Sigmoid colon (tissue), 7 donors: Measurements from ENCODE around the gene ARSB. TPM values are rescaled to one million over a fixed set of nuclear protein-coding genes. Genes with fewer than 3 reads are reported as not detected.

ENCODE experiments used
- DNase-seq: peaks from one replicate; pipeline ENCODE4 v3.0.0-alpha.2; 2019
- H3K27ac ChIP-seq, 4 donors: fragments of 200-600 bp; sonication (generic); one replicate each; pipeline ENCODE4 v1.5.1; 2016 to 2019; ENCODE audit warnings: mild to moderate bottlenecking in 1 of 4
- H3K27me3 ChIP-seq, 3 donors: fragments of 200-600 bp; sonication (generic); one replicate each; pipeline ENCODE4 v1.5.1; 2019; ENCODE audit warnings: mild to moderate bottlenecking in 1 of 3
- H3K36me3 ChIP-seq, 4 donors: fragments of 200-600 bp; sonication (generic); one replicate each; pipeline ENCODE4 v1.5.1; 2016 to 2019
- H3K4me1 ChIP-seq, 4 donors: fragments of 200-600 bp; sonication (generic); one replicate each; pipeline ENCODE4 v1.5.1; 2017 to 2019
- H3K4me3 ChIP-seq, 4 donors: fragments of 200-600 bp; sonication (generic); one replicate each; pipeline ENCODE4 v1.5.1; 2017 to 2019; ENCODE audit warnings: mild to moderate bottlenecking in 2 of 4, moderate library complexity in 1 of 4
- H3K9me3 ChIP-seq, 4 donors: fragments of 200-600 bp in 3 of 4; sonication (generic) in 3 of 4; one replicate each; pipeline versions ENCODE4 v1.5.1 to v1.6.1; 2013 to 2019
- EP300 ChIP-seq, 4 donors: sonication (generic); formaldehyde crosslinking; IDR thresholded peaks; one replicate each; pipeline ENCODE4 v1.6.1; 2017; ENCODE audit warnings: antibody characterized with exemption in 4 of 4
- POLR2A ChIP-seq, 2 donors: fragments of 450-650 bp; IDR thresholded peaks; one replicate each; pipeline ENCODE4 v1.6.1; 2016; ENCODE audit warnings: antibody characterized with exemption in 2 of 2, mild to moderate bottlenecking in 2 of 2, moderate library complexity in 2 of 2
- POLR2AphosphoS5 ChIP-seq, 4 donors: sonication (generic); formaldehyde crosslinking; IDR thresholded peaks; one replicate each; pipeline ENCODE4 v1.6.1; 2017; ENCODE audit warnings: antibody characterized with exemption in 4 of 4
- WGBS, 2 donors: extraction: QIAGEN DNeasy Blood & Tissue Kit; methylation state at CpG; one replicate each; pipeline ENCODE4 v1.1.7; 2013; 5-methylcytosine and 5-hydroxymethylcytosine counted together
- intact Hi-C: fragments of 100-400 bp; cut with DNase I; formaldehyde crosslinking; loops from one replicate; pipeline ENCODE4 v1.15.1; 2023
- polyA plus RNA-seq, 3 donors: library from polyadenylated mRNA; stranded (reverse); fragments of 200-250 nt; gene quantifications; one replicate each; pipeline ENCODE4 v1.2.3, GENCODE V29; 2013
- total RNA-seq, 4 donors: library from RNA; depleted of rRNA; stranded (reverse); fragments of >200 nt; gene quantifications; one replicate each; pipeline ENCODE4 v1.1.0, GENCODE V29; 2016
- TF ChIP-seq, protein P1 (sequence below), 4 experiments: fragments of 450-650 bp in 3 of 4; fragments of 200-600 bp in 1 of 4; IDR thresholded peaks; one replicate each; pipeline ENCODE4 v1.5.1; 2016 to 2019; ENCODE audit warnings: antibody characterized with exemption in 4 of 4, mild to moderate bottlenecking in 3 of 4, moderate library complexity in 2 of 4
- donor health status: healthy with polysubstance abuse.
- donor health status: Bipolar disorder and iron deficiency.
- donor health status: healthy.

The ARSB gene
- total and polyA plus RNA-seq, 7 donors = 1.2 to 22.2 (median 8.6) TPM

DNA sequence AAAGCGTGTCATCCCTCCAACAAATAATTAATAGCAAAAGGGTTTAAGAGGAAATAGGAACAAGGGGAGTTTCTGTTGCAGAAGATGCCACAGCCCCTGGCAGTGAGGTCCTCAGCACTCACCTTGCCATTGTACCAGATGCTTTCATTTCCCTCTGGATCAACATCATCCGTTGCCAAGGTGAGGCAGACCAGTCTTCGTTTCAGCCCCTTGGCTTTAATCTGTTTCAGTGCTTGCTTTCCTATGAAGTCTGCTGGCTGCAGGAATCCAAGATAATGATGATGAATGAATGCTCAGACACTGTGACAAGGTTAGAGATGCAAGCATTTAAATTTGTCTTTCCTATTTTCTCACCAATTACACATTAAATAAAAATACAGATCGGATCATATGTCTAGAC, 20.0 kb upstream of the ARSB start:
- H3K9me3 ChIP-seq = no peaks in the 10 kb centered on the region
- H3K4me3 ChIP-seq = no peak overlapping the region
- intact Hi-C loops = no loop called here
- 86 to 87% methylated on average over 4 of the region's 4 CpGs for WGBS, 2 donors
- no peaks in the 10 kb centered on the region for H3K36me3 ChIP-seq
- TF ChIP-seq POLR2A (IDR thresholded peaks at IDR 0.05) (no peak), EP300 (IDR thresholded peaks at IDR 0.05) (no peak), POLR2AphosphoS5 (IDR thresholded peaks at IDR 0.05) (no peak)
- TF ChIP-seq, protein P1, sequence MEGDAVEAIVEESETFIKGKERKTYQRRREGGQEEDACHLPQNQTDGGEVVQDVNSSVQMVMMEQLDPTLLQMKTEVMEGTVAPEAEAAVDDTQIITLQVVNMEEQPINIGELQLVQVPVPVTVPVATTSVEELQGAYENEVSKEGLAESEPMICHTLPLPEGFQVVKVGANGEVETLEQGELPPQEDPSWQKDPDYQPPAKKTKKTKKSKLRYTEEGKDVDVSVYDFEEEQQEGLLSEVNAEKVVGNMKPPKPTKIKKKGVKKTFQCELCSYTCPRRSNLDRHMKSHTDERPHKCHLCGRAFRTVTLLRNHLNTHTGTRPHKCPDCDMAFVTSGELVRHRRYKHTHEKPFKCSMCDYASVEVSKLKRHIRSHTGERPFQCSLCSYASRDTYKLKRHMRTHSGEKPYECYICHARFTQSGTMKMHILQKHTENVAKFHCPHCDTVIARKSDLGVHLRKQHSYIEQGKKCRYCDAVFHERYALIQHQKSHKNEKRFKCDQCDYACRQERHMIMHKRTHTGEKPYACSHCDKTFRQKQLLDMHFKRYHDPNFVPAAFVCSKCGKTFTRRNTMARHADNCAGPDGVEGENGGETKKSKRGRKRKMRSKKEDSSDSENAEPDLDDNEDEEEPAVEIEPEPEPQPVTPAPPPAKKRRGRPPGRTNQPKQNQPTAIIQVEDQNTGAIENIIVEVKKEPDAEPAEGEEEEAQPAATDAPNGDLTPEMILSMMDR (IDR thresholded peaks at IDR 0.05) = no peak
- no peaks in the 10 kb centered on the region for H3K27me3 ChIP-seq
- no peak for DNase-seq
- H3K4me1 ChIP-seq = no peaks in the 10 kb centered on the region
- H3K27ac ChIP-seq = no peak overlapping the region

DNA sequence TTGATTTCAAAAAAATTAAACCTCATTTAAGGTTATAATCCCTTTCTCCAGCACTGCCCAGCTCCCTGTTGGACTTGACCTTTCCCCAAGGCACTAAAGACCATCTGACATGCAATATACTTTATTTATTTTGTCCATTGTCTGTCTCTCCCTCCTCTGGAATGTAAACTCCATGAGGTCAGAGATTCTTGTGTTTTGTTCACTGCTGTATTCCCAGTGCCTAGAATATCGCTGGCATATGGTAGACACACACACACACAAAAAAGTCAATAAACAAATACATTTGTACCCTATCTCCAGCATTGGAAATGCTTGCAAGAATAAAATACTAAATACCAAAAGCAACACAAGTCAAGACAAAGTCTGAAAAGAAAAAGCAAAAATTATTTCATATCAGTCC, 17.3 kb upstream of the ARSB start:
- Histone ChIP-seq H3K9me3 (no peaks in the 10 kb centered on the region), H3K27ac (peak overlapping the region in 1 of 4 donors; percentile 78), H3K36me3 (no peaks in the 10 kb centered on the region), H3K4me3 (no peak overlapping the region), H3K4me1 (no peaks in the 10 kb centered on the region), H3K27me3 (no peaks in the 10 kb centered on the region)
- DNase-seq = no peak
- 82 to 88% methylated on average over 1 of the region's 1 CpG for WGBS, 2 donors
- TF ChIP-seq POLR2AphosphoS5 (IDR thresholded peaks at IDR 0.05) = no peak
- TF ChIP-seq, protein P1 (IDR thresholded peaks at IDR 0.05) = no peak
- TF ChIP-seq EP300 (IDR thresholded peaks at IDR 0.05) = no peak
- no peak for TF ChIP-seq POLR2A (IDR thresholded peaks at IDR 0.05)
- intact Hi-C loops = no loop called here

DNA sequence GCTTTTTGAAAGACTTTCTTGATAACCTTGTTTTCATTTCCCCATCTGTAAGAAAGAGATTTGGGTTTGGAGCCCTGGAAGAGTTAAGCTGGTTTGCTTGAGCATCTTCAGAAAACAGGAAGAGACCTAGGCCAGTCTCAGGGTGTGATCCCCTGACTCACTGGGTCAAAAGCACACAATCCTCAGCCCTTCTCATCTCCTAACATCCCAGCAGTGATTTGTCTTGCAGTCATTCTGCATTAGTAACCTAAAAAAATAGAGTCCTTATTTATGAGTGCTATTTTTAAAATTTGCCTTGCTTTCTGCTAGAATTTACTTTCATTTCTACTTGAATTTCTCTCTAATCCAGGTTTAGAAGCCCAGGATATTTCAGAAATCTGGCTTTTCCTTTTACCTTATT, 16.4 kb upstream of the ARSB start:
- no peak for DNase-seq
- TF ChIP-seq, protein P1 (IDR thresholded peaks at IDR 0.05) = no peak
- no peak for TF ChIP-seq POLR2A (IDR thresholded peaks at IDR 0.05)
- no peak for TF ChIP-seq EP300 (IDR thresholded peaks at IDR 0.05)
- TF ChIP-seq POLR2AphosphoS5 (IDR thresholded peaks at IDR 0.05) = no peak
- H3K4me3 ChIP-seq = no peak overlapping the region
- peak overlapping the region in 1 of 4 donors; percentile 78 for H3K27ac ChIP-seq
- H3K36me3 ChIP-seq = no peaks in the 10 kb centered on the region
- intact Hi-C loops = no loop called here
- H3K27me3 ChIP-seq = no peaks in the 10 kb centered on the region
- H3K9me3 ChIP-seq = no peaks in the 10 kb centered on the region
- H3K4me1 ChIP-seq = no peaks in the 10 kb centered on the region

DNA sequence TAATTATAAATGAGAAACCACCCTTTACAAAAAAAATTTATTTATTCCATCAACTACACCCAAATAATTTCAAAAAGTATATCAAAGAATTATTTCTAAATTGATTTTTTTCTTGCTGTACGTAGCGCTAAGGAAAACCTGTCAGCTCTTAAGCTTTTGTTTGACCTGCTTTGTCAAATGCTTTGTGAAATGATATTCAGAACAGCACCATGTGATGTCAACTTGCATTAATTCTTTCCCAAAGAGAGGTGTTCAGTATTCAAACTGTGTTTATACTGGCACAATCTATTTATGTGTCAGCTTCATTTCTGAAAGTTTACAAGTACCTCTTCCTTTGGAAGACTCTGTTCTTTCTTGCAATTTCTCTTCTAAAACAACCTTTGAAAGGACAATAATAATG, 12.0 kb upstream of the ARSB start:
- Histone ChIP-seq H3K4me1 (no peaks in the 10 kb centered on the region), H3K27ac (peak overlapping the region in 1 of 4 donors; percentile 2), H3K36me3 (no peaks in the 10 kb centered on the region), H3K4me3 (no peak overlapping the region), H3K9me3 (no peaks in the 10 kb centered on the region), H3K27me3 (no peaks in the 10 kb centered on the region)
- WGBS, 2 donors = 96% methylated on average over 2 of the region's 2 CpGs
- no peak for TF ChIP-seq POLR2A (IDR thresholded peaks at IDR 0.05)
- no peak for TF ChIP-seq POLR2AphosphoS5 (IDR thresholded peaks at IDR 0.05)
- TF ChIP-seq, protein P1 (IDR thresholded peaks at IDR 0.05) = no peak
- no peak for TF ChIP-seq EP300 (IDR thresholded peaks at IDR 0.05)
- intact Hi-C loops = no loop called here
- DNase-seq = no peak

DNA sequence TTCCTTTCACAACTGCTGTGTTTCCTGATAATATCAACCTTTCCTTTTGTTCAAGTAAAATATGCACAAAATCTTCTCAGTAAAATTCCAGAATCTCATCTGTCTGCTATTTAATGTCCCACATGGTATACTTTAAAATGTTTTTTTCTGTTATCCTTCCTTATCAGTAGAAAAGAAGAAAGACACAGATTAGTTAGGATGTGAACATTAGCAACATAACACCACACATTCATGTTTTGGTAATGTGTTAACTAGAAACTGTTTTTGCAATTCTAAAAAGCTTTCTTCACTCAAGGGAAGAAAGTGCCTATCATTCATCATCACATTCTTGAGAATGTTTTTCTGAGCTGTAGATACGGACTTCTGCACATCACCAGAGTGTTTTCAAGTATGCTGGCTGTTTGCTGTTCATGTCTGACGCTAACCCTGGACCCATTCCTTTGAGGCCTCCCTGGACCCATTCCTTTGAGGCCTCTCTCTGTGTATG, 10.5 kb upstream of the ARSB start:
- H3K27ac ChIP-seq = no peak overlapping the region
- H3K36me3 ChIP-seq = no peaks in the 10 kb centered on the region
- no peak for DNase-seq
- H3K4me3 ChIP-seq = no peak overlapping the region
- H3K9me3 ChIP-seq = no peaks in the 10 kb centered on the region
- 93 to 95% methylated on average over 2 of the region's 2 CpGs for WGBS, 2 donors
- no peaks in the 10 kb centered on the region for H3K4me1 ChIP-seq
- TF ChIP-seq EP300 (IDR thresholded peaks at IDR 0.05) (no peak), POLR2AphosphoS5 (IDR thresholded peaks at IDR 0.05) (no peak), POLR2A (IDR thresholded peaks at IDR 0.05) (no peak)
- TF ChIP-seq, protein P1 (IDR thresholded peaks at IDR 0.05) = no peak
- H3K27me3 ChIP-seq = no peaks in the 10 kb centered on the region
- intact Hi-C loops = no loop called here
